ENCODE measurements around the gene MAML3. TPM values are rescaled to one million over a fixed set of nuclear protein-coding genes. Genes with fewer than 3 reads are reported as not detected.
A peak's percentile ranks its signal among the peaks of the same experiment; 100 is the strongest.

Gene MAML3
- total RNA-seq, 2 experiments from 2014 or later: 2.5 to 2.6 TPM

GRCh38 chr4:139858436-139859205, 295.4 kb downstream of the MAML3 start:
- peaks cover 10% of the 10 kb centered on the region for H3K27me3 Mint-ChIP-seq
- no peaks in the 10 kb centered on the region for H3K36me3 Mint-ChIP-seq (ENCODE audit: low read depth)
- no peak overlapping the region for H3K4me3 Mint-ChIP-seq
- peaks cover 43% of the 10 kb centered on the region for H3K4me1 Mint-ChIP-seq
- H3K27ac Mint-ChIP-seq: no peak overlapping the region
- POLR2A ChIA-PET: no interaction called here
- no peaks in the 10 kb centered on the region for H3K9me3 Mint-ChIP-seq
- no peak for DNase-seq
- CTCF ChIA-PET: no interaction called here

GRCh38 chr4:139857977-139858376, 296.0 kb downstream of the MAML3 start:
- H3K4me3 Mint-ChIP-seq: no peak overlapping the region
- peaks cover 10% of the 10 kb centered on the region for H3K27me3 Mint-ChIP-seq
- H3K27ac Mint-ChIP-seq: no peak overlapping the region
- ChIA-PET POLR2A (no interaction called here), CTCF (interaction anchor here (0.9 to 1.4 kb wide), 2 partner anchors 26 to 394 kb away, joined by 3 to 4 read pairs; no protein-coding TSS in a partner anchor)
- H3K36me3 Mint-ChIP-seq (ENCODE audit: low read depth): no peaks in the 10 kb centered on the region
- H3K9me3 Mint-ChIP-seq: no peaks in the 10 kb centered on the region
- H3K4me1 Mint-ChIP-seq: peaks cover 45% of the 10 kb centered on the region
- DNase-seq: no peak

GRCh38 chr4:139857021-139857420, 297.0 kb downstream of the MAML3 start:
- ChIA-PET POLR2A (no interaction called here), CTCF (interaction anchor here (0.9 to 1.4 kb wide), 2 partner anchors 25 to 395 kb away, joined by 3 to 4 read pairs; no protein-coding TSS in a partner anchor)
- Mint-ChIP-seq H3K27ac (peak overlapping the region; percentile 36), H3K27me3 (peaks cover 8% of the 10 kb centered on the region), H3K4me1 (peaks cover 45% of the 10 kb centered on the region), H3K36me3 (ENCODE audit: low read depth) (no peaks in the 10 kb centered on the region), H3K9me3 (no peaks in the 10 kb centered on the region), H3K4me3 (no peak overlapping the region)
- peak; percentile 35 for DNase-seq

GRCh38 chr4:139854668-139855403, 299.1 kb downstream of the MAML3 start:
- Mint-ChIP-seq H3K27me3 (peaks cover 8% of the 10 kb centered on the region), H3K27ac (no peak overlapping the region), H3K9me3 (no peaks in the 10 kb centered on the region), H3K4me1 (peaks cover 37% of the 10 kb centered on the region), H3K36me3 (ENCODE audit: low read depth) (no peaks in the 10 kb centered on the region), H3K4me3 (no peak overlapping the region)
- DNase-seq: no peak
- ChIA-PET POLR2A (no interaction called here), CTCF (no interaction called here)

DNA sequence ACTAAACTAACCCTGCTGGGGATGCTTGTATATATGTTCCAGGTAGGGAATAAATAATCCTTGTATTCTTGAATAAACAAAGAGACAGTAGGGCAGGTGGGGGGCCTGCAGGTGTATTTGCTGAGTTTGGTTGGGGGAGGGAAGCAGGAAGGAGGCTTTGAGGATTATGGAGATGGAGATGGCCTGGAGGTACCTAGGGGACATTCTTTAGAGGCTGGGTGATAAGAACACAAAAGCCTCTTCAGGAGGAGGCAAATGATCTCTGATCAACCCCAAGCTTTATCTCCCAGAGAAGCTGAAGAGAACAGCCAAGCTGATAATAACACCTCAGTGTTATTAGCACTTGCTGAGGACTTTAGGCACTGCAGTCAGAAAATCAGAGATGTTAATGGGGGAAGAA, 300.7 kb downstream of the MAML3 start:
- Mint-ChIP-seq H3K36me3 (ENCODE audit: low read depth) (no peaks in the 10 kb centered on the region), H3K27ac (no peak overlapping the region), H3K4me3 (no peak overlapping the region), H3K4me1 (peaks cover 25% of the 10 kb centered on the region), H3K9me3 (no peaks in the 10 kb centered on the region), H3K27me3 (peaks cover 15% of the 10 kb centered on the region)
- CTCF ChIA-PET: no interaction called here
- DNase-seq: no peak
- POLR2A ChIA-PET: no interaction called here

DNA sequence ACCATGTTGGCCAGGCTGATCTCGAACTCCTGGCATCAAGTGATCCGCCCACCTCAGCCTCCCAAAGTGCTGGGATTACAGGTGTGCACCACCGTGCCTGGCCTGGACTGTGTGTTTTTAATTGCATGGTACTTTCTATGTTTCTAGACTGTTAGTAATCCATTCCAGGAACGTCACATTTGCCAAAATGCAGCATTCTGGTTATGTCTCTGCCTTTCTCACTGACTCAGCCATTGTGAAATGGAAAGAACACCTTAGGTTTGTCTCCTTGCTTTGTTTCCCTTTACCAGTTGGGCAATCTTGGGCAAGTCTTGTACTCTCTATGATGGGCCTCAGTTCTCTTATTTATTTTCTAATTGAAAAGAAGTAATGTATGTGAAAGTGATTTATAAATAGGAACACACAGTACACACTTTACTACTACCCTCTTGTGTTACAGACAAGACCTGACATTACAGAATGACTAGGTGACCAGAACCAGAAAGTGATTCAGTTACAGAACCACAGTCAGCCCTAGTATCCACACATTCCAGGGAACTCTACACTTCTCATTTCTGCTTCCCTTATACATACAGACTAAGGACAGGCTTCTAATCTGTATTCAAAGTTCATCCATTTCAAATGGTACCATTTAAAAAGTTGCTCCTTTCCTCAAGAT, 301.2 kb downstream of the MAML3 start:
- H3K27ac Mint-ChIP-seq: no peak overlapping the region
- DNase-seq: no peak
- H3K36me3 Mint-ChIP-seq (ENCODE audit: low read depth): no peaks in the 10 kb centered on the region
- CTCF ChIA-PET: no interaction called here
- H3K9me3 Mint-ChIP-seq: no peaks in the 10 kb centered on the region
- H3K4me1 Mint-ChIP-seq: peaks cover 19% of the 10 kb centered on the region
- no peak overlapping the region for H3K4me3 Mint-ChIP-seq
- peaks cover 19% of the 10 kb centered on the region for H3K27me3 Mint-ChIP-seq
- POLR2A ChIA-PET: no interaction called here

GRCh38 chr4:139851639-139852038, 302.3 kb downstream of the MAML3 start:
- ChIA-PET CTCF (no interaction called here), POLR2A (interaction anchor here (1.1 kb wide), 1 partner anchor 9 kb away, joined by 3 read pairs; no protein-coding TSS in a partner anchor)
- H3K4me3 Mint-ChIP-seq: no peak overlapping the region
- DNase-seq: no peak
- H3K36me3 Mint-ChIP-seq (ENCODE audit: low read depth): no peaks in the 10 kb centered on the region
- H3K4me1 Mint-ChIP-seq: peaks cover 9% of the 10 kb centered on the region
- H3K27me3 Mint-ChIP-seq: peaks cover 26% of the 10 kb centered on the region
- no peaks in the 10 kb centered on the region for H3K9me3 Mint-ChIP-seq
- no peak overlapping the region for H3K27ac Mint-ChIP-seq

DNA sequence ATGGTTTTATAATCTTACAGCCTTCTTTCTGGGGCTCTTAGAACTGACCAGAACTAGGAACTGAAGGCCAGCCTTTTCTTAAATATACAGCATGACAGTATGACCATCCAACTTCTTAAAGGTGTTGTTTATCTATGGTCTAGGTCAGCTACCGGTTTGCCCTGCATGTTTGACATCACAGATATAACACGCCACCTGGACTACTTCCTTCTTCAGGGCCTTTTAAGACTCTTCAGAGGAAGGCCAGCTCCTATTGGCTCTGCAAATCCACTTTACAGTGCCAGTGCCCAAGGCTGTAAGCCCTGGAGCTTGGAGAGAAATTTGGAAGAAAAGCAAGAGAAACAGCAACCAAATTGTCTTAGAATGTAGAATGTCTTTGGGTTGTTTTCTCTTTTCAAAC, 302.9 kb downstream of the MAML3 start:
- ChIA-PET CTCF (no interaction called here), POLR2A (interaction anchor here (1.1 kb wide), 1 partner anchor 9 kb away, joined by 3 read pairs; no protein-coding TSS in a partner anchor)
- Mint-ChIP-seq H3K27me3 (peaks cover 25% of the 10 kb centered on the region), H3K9me3 (no peaks in the 10 kb centered on the region), H3K27ac (no peak overlapping the region), H3K4me3 (no peak overlapping the region), H3K36me3 (ENCODE audit: low read depth) (no peaks in the 10 kb centered on the region), H3K4me1 (peaks cover 4% of the 10 kb centered on the region)
- DNase-seq: no peak

DNA sequence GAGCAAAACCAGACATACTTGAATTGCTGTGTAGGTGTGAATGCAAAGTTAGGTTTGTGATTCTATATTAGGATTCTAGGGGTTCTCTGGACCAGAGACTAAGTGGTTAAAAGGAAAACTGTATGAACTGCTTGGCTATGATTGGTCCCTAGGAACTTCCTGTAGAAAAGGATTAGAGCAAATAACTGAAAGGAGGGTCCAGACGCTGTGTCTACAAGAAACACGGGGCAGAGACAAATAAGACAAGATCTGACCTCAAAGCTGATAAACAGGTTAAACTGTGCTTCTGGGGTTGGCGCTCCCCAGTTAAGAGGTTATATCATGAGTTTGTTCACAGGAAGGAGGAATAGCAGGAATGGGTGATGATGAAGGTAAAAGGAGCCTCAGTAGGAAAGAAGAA, 304.8 kb downstream of the MAML3 start:
- Mint-ChIP-seq H3K9me3 (no peaks in the 10 kb centered on the region), H3K27me3 (peaks cover 30% of the 10 kb centered on the region), H3K4me1 (peaks cover 5% of the 10 kb centered on the region), H3K27ac (no peak overlapping the region), H3K4me3 (no peak overlapping the region), H3K36me3 (ENCODE audit: low read depth) (no peaks in the 10 kb centered on the region)
- ChIA-PET CTCF (no interaction called here), POLR2A (no interaction called here)
- DNase-seq: no peak

DNA sequence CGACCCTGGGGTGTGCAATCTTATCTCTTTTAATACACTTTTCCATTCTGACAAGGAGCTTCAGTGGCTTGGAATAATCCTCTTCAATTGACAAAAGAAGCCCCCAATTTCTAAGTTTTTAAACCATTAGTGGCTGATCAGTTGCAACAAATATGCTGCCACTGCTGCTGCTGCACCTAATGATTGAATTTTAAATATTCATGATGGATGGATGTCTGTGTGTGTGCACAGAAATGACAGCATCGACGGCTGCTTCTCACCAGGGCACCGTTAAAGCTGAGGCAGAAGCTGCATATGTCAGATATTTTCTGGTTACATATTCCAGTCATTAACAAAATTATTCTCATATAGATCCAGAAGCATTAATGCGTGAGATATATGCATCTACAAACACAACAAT, 306.0 kb downstream of the MAML3 start:
- ChIA-PET CTCF (interaction anchor here (0.6 kb wide), 1 partner anchor 159 kb away, joined by 3 read pairs; no protein-coding TSS in a partner anchor), POLR2A (no interaction called here)
- H3K27ac Mint-ChIP-seq: no peak overlapping the region
- no peaks in the 10 kb centered on the region for H3K9me3 Mint-ChIP-seq
- DNase-seq: no peak
- H3K27me3 Mint-ChIP-seq: peaks cover 30% of the 10 kb centered on the region
- peaks cover 3% of the 10 kb centered on the region for H3K4me1 Mint-ChIP-seq
- H3K4me3 Mint-ChIP-seq: no peak overlapping the region
- H3K36me3 Mint-ChIP-seq (ENCODE audit: low read depth): no peaks in the 10 kb centered on the region

GRCh38 chr4:139847602-139848001, 306.4 kb downstream of the MAML3 start:
- Mint-ChIP-seq H3K9me3 (no peaks in the 10 kb centered on the region), H3K4me3 (no peak overlapping the region), H3K27ac (no peak overlapping the region), H3K4me1 (peaks cover 3% of the 10 kb centered on the region), H3K27me3 (peaks cover 28% of the 10 kb centered on the region), H3K36me3 (ENCODE audit: low read depth) (no peaks in the 10 kb centered on the region)
- ChIA-PET POLR2A (no interaction called here), CTCF (interaction anchor here (0.6 kb wide), 1 partner anchor 159 kb away, joined by 3 read pairs; no protein-coding TSS in a partner anchor)
- no peak for DNase-seq

DNA sequence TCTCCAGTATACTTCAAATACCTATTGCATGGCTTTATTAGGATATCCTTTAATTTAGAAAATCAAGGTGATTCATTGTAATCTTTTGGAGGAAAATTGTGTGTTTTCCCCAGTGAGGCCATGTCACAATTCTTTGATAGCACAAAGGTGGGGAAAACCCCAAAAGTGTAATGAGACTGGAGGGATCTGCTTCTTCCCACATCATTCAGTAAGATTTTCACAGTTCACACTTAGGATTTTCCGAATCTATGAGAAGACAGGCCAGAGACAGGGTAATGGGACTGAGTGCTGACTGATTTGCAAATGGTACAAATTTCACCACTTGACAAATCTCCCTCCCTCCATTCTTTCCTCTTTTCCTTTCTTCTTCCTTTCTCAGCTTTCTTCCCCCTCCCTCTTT, 307.2 kb downstream of the MAML3 start:
- CTCF ChIA-PET: no interaction called here
- H3K9me3 Mint-ChIP-seq: no peaks in the 10 kb centered on the region
- H3K36me3 Mint-ChIP-seq (ENCODE audit: low read depth): no peaks in the 10 kb centered on the region
- POLR2A ChIA-PET: no interaction called here
- no peak for DNase-seq
- H3K27me3 Mint-ChIP-seq: peaks cover 28% of the 10 kb centered on the region
- no peak overlapping the region for H3K4me3 Mint-ChIP-seq
- H3K27ac Mint-ChIP-seq: no peak overlapping the region
- peaks cover 3% of the 10 kb centered on the region for H3K4me1 Mint-ChIP-seq

- POLR2A ChIA-PET: no interaction called here
- no peak overlapping the region for H3K4me3 Mint-ChIP-seq
- no peaks in the 10 kb centered on the region for H3K9me3 Mint-ChIP-seq
- peaks cover 28% of the 10 kb centered on the region for H3K27me3 Mint-ChIP-seq
- CTCF ChIA-PET: no interaction called here
- peaks cover 3% of the 10 kb centered on the region for H3K4me1 Mint-ChIP-seq
- H3K27ac Mint-ChIP-seq: no peak overlapping the region
- no peak for DNase-seq
- H3K36me3 Mint-ChIP-seq (ENCODE audit: low read depth): no peaks in the 10 kb centered on the region
These were observed 308.4 kb downstream of the MAML3 start for GRCh38 chr4:139845453-139846093.

Data from activated CD4-positive, alpha-beta memory T cell treated with anti-CD3 and anti-CD28 coated beads, Interleukin-2, amount 10 ng/mL, durations not matched to agents 7 days and 5 days (primary cell).